ENCODE results near the gene SLC9A5.

The SLC9A5 gene

DNA sequence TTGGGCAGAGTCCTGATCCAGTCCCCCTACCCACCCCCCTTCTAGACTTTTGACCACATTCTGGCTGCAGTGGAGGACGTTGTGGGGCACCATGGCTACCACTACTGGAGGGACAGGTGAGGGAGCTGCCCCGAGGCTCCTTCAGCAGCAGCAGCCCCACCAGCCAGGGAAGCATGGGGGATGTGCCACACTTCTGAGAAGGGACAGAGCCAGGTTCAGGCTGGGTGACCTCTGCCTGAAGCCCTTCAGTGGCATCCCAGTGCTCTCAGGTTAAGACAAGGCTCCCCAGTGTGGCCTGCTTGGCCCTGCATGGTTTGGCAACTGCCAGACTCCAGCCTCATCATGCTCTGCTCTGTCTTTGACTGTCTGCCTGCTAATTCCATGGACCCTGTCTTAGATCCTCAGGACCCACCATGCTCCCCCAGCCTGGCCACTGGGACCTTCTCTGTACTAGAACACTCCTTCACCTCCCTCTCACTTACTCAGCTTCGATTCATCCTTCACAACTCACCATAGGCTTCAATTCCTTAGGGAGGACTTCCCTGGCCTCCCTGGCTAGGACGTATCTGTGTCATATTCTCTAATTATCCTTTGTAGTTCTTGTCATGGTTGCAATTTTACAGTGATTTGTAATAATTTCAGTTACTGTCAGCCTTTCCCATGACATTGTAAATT, 8.8 kb downstream of the SLC9A5 start:
- DNase-seq: no peak

DNA sequence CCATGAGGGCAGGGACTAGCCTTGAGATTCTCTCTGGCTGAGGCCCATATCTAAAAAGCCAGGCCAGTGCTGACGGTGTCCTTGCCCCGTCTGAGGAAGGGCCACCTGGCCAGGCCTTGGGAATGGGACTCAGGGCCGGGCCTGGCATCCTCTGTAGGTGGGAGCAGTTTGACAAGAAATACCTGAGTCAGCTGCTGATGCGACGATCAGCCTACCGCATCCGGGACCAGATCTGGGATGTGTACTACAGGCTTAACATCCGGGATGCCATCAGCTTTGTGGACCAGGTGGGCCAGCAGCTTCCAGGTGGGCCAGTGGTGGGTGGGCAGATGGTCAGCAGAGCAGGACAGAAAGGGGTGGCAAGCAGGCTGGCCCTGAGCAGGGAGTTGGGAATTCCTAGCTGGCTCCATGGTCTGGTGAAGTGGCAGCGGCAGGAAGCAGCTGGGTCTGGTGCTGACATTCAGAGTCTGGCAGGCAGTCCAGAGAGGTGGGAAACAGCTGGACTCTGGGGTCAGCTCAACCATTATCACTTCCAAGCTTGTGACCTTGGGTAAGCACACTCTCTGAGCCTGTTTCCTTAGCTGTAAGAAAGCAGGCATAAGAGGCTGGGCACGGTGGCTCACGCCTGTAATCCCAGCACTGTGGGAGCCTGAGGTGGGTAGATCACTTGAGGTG, 9.5 kb downstream of the SLC9A5 start:
- no peak for DNase-seq

DNA sequence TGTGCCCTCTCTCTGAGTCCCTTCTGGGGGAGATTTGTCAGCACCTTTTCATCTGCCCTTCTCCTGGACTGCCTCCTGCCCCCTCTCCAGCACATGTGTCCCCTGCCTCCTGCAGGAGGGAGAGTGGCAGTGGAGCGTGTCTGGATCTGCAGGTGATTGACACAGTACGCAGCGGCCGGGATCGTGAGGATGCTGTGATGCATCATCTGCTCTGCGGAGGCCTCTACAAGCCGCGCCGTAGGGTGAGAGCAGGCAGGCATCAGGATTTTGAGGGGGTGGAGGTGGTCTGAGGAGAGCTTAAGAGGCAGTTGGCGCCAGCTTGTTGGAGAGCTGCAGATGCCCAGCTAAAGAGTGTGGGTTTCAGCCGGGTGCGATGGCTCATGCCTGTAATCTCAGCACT, 10.9 kb downstream of the SLC9A5 start:
- no peak for DNase-seq

DNA sequence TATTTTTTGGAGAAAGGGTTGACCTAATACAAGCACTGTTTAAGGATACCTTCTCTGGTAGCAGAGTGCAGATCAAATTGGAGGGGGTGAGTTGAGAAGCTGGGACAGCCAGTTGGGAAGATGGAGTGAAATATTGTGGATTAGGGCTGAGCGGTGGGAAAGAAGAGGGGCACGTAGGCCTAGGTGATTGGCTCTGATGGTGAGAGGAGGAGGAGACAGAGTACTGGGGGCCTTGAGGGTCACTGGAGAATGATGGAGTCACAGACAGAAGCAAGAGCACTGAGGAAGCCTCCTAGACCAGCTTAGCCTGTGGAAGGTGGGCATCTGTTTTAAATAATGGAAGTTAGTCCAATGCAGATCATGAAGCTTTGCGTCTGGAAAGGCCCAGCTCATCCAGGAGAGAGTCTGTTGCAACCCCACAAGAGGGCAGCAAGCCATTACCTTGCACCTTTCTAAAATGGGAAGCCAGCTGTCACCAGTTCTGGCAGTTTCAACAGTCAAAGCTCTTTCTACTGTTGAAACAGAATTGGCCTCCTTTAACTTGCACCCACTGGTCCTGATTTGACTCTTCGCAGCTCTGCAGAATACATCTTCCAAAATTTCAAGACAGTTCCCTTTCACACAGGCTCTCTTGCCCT, 11.8 kb downstream of the SLC9A5 start:
- peak; percentile 31 for DNase-seq

DNA sequence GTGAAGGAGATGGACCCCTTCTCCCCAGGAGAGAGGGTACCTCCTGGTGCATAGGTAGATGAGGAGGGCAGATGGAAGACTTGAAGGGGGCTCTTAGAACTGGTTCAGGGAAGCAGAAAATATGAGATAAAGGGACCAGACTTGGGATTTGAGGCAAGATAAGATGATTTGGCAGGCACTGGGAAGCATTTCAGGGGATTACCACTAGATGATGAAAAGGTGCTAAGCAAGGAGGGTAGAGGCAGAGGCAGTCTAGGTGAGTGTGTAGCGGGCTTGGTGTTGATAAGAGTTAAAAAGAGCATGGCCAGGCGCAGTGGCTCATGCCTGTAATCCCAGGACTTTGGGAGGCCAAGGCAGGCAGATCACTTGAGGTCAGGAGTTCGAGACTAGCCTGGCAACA, 14.4 kb downstream of the SLC9A5 start:
- DNase-seq: no peak

DNA sequence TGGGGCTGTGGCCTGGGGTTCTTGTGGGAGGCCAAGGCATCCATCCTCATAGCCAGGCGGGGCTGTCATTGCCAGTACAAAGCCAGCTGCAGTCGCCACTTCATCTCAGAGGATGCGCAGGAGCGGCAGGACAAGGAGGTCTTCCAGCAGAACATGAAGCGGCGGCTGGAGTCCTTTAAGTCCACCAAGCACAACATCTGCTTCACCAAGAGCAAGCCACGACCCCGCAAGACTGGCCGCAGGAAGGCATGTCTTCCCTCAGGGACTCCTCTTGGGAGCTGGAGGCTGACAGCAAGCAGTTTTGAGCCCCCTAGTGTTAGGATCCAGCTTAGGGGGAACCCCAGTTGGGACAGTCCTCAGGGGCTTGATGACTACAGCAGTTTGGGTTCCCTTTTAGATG, 15.5 kb downstream of the SLC9A5 start:
- no peak for DNase-seq

DNA sequence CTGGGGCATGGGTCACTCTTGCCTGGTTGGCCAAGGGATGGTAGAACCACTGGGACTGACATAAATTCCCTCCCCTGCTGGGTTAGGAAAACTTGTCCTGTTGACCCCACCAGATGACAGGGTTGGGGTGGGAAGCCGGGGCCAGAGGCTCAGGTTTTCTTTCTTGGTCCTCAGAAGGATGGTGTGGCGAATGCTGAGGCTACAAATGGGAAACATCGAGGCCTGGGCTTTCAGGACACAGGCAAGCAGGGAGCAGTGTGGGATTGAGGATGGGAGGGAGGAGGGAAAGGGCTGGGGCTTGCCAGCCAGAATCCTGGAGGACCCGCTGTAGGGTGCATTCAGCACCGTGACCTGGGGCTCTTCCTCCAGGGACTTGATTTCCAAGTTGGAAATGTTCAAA, 16.1 kb downstream of the SLC9A5 start:
- no peak for DNase-seq

DNA sequence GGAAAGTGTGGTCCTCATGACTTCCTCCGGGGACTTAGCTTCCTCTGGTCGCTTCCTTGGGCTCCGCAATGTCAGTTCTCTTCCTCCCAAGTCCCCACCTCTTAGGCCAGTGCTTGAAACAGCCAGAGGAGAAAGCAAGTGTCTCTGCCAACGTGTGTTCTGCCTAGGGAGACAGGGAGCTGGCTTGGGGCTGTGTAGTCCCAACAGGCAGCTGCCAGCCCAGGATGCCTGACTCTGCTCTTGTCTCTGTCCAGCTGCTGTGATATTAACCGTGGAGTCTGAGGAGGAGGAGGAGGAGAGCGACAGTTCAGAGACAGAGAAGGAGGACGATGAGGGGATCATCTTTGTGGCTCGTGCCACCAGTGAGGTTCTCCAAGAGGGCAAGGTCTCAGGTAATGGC, 17.1 kb downstream of the SLC9A5 start:
- no peak for DNase-seq

DNA sequence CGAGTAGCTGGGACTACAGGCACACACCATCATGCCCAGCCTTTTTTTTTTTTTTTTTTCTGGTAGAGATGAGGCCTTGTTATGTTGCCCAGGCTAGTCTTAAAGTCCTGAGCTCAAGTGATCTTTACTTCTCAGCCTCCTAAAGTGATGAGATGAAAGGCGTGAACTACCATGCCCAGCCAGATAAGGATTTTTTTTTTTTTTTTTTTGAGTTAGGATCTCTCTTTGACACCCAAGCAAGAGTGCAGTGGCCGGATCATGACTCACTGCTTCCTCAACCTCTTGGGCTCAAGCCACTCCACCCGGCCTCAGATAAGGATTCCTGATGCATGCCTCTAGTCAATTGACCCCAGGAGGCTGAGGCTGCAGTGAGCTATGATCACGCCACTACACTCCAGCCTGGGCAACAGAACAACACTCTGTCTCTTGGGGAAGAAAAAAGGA, 19.4 kb downstream of the SLC9A5 start:
- no peak for DNase-seq

DNA sequence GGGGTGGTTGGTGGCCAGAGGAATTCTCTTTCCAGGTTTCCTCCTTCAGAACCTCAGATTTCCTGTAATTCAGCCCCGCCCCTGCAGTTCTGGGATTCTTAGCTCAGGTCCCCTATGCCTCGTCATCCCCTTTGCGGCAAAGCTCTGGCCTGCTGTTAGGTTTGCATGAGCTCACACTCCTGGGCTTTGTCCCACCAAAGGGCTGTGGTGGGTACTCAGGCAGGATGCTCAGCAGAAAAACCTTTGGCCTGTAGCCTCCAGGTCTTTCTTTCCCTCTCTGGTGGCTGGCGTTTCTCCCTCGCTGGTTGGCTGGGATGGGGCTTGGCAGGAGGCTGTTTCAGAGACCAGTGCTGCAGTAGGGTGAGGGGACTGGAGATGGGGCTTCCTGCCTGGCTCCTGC, 21.0 kb downstream of the SLC9A5 start:
- no peak for DNase-seq

DNA sequence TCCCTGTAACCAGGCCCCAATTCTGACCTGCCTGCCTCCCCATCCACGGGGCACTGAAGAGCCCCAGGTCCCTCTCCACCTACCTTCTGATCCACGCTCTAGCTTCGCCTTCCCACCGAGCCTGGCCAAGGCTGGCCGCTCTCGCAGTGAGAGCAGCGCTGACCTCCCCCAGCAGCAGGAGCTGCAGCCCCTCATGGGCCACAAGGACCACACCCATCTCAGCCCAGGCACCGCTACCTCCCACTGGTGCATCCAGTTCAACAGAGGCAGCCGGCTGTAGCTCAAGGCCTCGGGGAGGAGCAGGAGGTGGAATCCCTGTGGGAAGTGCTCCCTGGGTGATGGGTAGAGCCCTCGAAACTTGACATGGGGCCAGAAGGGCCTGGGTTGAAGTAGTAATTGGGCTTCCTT, 22.2 kb downstream of the SLC9A5 start:
- no peak for DNase-seq

DNA sequence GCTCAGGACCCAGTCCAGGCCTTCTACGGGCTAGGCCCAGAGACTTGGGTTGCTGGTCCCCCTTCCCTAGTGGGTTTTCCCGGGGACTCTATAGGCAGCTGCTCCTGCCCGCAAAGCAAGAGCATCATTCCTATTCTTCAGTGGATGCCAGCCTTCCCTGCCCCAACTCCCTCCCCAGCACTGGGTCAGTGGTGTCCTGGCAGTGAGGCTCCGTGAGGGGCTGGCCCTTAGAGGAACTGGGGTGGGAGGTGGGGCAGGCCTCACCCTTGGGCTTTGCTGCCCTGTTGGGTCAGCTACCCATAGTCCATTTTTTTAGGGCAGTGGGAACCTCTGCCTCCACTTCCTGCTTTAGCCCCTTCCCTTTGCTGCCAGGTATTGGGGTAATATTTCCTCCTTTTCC, 22.7 kb downstream of the SLC9A5 start:
- DNase-seq: no peak

DNA sequence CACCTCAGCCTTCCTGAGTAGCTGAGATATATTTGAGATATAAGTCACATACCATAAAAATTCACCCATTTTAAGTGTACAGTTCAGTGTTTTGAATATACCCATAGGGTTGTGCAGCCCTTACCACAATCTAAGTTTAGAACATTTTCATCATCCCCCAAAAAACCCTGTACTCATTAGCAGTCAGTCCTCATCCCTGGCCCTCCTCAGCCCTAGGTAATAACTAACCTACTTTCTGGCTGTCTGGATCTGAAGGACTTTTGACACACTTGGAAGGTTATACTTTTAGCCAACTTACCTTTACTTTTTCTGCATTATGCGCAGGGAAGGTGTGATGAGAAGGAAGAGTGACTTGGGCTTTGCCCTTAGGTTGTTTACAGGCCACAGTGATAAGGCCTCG, 26.5 kb downstream of the SLC9A5 start:
- DNase-seq: no peak

DNA sequence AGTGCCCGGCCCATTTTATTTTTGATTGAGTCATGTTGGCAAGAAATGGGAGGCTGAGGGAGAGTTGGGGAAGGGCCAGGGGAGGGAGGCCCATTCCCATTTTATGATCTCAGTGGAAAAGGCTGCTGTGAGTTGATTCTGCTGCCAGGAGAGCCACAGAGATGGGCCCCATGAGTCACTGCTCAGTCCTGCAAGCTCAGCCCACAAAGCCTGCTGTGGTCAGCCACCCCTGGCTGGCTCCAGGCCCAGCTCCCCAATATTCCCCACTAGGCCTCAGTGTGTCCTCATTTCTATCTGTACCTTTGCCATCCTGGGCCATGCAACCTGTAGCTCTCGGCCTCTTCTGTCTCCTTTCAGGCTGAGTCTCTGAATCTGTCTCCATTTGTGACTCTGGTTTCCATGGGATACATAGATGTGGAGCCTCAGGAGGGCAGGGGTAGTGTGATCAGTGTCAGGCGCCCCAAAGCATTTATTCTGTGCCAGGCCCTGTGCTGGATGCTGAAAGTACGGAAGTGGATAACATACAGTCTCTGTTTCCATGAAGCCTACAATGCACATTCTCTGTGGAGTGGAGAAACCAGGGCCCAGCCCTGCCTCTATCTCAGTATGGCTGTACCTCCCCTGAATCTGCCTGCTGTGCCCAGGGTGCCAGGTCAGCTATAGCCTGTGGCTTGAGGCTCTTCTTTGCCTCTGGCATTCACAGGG, 28.7 kb downstream of the SLC9A5 start:
- no peak for DNase-seq

DNA sequence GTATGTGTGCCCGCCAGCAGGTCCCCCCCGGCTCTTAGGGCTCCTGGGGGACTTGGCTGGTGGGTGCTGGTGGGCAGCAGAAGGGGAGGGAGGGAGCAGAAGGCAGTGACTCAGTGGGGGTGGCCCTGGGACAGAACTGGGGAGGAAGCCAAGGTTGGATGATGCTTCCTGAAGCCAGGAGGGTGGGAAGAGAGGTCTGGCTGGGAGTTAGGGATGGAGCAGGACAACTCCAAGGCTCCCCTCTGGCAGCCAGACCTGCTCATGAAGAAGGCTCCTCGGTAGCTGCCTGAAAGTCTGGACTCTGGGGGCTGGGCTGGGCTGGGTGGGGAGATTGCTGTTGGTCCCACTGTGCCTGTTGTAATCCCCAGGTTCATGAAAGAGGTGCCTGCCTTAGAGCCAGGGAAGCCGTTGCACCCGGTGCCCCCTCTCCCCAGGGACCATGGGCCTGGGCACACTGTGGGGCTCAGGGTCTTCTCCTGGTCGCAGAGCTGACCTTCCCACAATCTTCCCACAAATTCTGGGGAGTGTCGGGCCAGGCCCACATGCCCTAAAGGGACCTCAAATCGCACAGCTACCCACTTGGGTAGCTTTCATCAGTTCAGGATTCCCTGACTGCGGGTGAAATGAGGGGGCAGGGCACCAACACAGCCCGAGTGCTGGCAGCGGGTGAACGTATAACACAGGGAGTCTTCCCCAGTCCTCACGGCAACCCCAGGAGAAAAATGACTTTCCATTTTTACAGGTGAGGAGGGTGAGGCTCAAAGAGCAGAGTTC, 29.4 kb downstream of the SLC9A5 start:
- DNase-seq: no peak

DNA sequence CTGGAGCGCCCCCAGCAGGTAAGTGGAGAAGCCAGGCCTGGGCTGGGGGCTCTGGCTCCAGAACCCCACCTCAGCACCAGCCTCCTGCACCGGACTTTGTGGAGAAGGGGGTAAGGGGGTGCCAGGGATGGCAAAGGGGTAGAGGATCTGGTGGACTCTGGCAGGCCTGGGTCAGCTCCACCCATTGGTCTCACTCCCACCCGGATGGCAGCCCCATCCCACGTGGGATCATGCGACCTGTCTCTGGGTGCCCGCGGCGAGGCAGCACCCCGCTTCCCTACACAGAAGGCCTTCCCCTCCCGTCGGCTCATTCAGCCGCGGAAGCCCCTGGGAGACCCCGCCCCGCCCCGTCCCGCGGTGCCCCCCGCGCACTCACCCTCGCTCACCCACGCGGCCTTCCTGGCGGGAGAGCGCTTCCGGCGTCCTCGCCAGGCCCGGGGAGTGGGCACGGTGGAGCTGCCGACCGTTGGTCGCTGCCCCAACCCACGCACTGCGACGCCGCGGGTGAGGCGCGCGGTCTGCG, 30.1 kb downstream of the SLC9A5 start:
- no peak for DNase-seq

DNA sequence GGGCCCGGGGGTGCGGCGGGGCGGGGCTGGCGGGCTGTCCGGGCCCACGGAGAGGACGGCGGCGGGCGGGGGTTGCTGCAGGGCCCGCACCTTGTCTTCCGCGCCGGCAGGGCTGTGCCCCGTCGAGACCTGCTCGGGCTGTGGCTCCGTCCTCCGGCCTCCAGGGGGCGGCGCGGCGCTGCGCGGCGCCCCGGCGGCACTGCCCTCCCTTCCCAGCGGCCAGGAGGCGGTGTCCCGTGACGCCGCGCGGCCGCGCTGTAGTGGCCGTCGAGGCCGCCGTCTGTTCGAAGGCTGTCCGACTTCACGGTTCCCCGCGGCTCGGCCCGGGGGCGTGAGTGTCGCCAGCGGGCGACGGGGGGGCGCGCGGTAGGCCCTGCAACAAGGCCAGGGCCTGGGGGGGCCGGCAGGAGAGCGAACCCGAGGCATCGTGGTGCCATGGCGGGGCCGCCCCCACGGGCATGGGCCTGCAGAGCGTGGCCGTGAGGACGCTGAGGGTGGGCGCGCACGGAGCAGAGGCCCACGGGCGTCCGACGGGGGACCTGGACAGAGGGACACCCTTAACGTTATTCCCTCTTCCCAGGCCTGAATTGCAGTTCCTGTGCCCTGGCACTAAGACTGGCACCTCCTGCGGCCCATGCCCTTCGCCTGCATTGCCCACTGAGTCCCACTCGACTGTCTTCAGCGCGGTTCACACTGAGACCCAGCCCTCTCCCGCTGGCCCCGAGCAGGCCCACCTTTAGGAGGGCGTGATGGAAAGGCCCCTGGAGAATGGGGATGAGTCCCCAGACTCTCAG, 30.7 kb downstream of the SLC9A5 start, which contains the start of gene PLEKHG4:
Gene PLEKHG4 (plus strand): TSS at position 237 of the 794 bp plus-strand sequence. CDS start 513 bp downstream, at position 750.
- peak; percentile 33 for DNase-seq

DNA sequence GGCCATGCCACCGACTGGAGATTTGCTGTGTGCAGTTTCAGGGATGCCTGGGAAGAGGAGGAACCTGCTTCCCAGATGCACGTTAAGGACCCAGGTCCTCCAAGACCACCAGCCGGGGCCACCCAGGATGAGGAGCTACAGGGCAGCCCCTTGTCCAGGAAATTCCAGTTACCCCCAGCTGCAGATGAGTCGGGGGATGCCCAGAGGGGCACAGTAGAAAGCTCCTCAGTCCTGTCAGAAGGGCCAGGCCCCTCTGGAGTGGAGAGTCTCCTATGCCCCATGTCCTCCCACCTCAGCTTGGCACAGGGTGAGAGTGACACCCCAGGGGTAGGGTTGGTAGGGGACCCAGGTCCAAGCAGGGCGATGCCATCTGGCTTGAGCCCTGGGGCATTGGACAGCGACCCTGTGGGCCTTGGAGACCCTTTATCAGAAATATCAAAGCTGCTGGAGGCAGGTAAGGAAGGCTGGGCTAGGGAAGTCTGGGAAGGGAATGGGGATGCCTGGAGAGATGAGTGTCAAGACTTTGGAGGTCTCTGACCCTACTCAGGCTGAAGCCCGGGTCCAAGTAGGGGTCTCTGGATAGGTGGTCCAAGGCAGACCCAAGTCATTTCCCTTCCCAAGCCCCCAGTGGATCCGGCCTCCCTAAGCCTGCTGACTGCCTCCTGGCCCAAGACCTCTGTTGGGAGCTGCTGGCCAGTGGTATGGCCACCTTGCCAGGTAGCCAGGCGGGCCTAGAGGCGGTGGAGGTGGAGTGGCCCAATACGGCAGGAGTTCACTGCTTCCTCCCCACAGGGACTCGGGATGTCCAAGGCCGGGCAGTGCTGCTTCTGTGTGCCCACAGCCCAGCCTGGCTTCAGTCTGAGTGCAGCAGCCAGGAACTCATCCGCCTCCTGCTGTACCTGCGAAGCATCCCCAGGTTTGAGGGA, 31.6 kb downstream of the SLC9A5 start:
- DNase-seq: no peak

DNA sequence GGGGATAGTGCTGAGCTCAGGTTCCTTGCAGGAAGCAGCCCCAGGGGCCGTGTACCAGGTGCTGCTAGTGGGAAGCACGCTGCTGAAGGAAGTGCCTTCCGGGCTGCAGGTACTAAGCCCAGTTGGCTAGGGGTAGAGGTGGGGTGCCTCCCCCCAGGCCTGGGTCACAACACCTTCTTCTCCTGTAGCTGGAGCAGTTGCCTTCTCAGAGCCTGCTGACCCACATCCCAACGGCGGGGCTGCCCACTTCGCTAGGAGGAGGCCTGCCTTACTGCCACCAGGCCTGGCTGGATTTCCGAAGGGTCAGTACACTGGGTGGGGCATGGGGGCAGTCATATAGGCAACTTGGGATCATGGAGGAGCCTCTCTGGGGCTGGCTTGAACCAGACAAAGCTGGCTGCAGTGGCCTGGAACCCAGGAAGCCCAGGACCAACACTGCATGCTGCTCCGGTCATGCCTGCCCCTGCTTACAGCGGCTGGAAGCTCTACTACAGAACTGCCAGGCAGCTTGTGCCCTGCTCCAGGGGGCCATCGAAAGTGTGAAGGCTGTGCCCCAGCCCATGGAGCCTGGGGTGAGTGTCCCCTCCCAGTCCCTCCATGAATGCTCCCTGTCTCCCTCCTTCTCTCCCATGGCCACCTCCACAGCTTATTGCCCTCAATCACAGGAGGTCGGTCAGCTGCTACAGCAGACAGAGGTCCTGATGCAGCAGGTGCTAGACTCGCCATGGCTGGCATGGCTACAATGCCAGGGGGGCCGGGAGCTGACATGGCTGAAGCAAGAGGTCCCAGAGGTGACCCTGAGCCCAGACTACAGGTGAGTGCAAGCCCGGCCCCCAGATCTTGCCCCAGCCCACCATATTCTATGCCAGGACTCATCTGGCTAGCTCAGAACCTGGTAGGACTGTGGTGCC, 33.0 kb downstream of the SLC9A5 start:
- no peak for DNase-seq

All from SHP77 treated with DMSO at 0.1 percent for 48 hours (cell line).